BLaER1 treated with 17β-estradiol and CSF1 and Interleukin-3, amounts not matched to agents 10 nM and 100 nM (cell line): Measurements from ENCODE around the gene PARVB.

Experiments
- H3K27ac ChIP-seq, 11 experiments: shearing (Covaris generic); formaldehyde crosslinking; 2 replicates each; pipeline ENCODE4 v1.8.1; 2022
- H3K27me3 ChIP-seq, 11 experiments: shearing (Covaris generic); formaldehyde crosslinking; 2 replicates each; pipeline ENCODE4 v1.8.1; 2022
- H3K36me3 ChIP-seq, 11 experiments: shearing (Covaris generic); formaldehyde crosslinking; 2 replicates each; pipeline ENCODE4 v1.8.1; 2022
- H3K4me1 ChIP-seq, 10 experiments: shearing (Covaris generic); formaldehyde crosslinking; 2 replicates each; pipeline ENCODE4 v1.8.1; 2022
- H3K4me2 ChIP-seq, 11 experiments: shearing (Covaris generic); formaldehyde crosslinking; 2 replicates each; pipeline ENCODE4 v1.8.1; 2022
- H3K4me3 ChIP-seq, 10 experiments: shearing (Covaris generic); formaldehyde crosslinking; 2 replicates each; pipeline ENCODE4 v1.8.1; 2022
- H3K9ac ChIP-seq, 11 experiments: shearing (Covaris generic); formaldehyde crosslinking; 2 replicates each; pipeline ENCODE4 v1.8.1; 2022
- H3K9me3 ChIP-seq, 11 experiments: shearing (Covaris generic); formaldehyde crosslinking; replicated peaks in 1 of 11; 2 replicates each; pipeline ENCODE4 v1.8.1; 2022
- H4K20me1 ChIP-seq, 11 experiments: shearing (Covaris generic); formaldehyde crosslinking; 2 replicates each; pipeline ENCODE4 v1.8.1; 2022
- Cebpa-rat ChIP-seq, 11 experiments: shearing (Covaris generic); IDR thresholded peaks; 2 replicates each; pipeline ENCODE4 v1.8.1; 2022

The PARVB gene

DNA sequence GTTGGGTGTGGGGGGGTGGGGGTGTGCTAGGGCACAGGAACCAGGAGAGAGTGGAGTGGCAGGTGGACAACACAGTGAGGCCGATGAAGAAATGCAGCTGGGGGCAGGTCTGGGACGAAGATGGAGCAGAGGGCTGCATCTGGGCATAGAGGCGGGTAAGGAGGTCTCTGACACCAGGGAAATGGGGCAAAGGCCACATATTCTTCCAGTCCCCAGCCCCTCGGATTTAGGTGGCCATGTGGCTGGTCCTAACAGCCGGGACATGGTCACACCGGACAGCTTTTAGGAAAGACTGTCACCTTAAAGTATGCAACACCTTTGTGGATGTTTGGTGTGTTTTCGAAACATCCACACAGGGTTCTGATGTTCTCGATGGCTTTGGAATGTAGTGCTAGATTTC, 151.6 kb downstream of the PARVB start:
- no peak for TF ChIP-seq Cebpa-rat (IDR thresholded peaks at IDR 0.05)
- H3K9ac ChIP-seq, result no peak overlapping the region
- H3K27ac ChIP-seq, result no peak overlapping the region
- H4K20me1 ChIP-seq, result no peaks in the 10 kb centered on the region
- H3K4me2 ChIP-seq, result peak overlapping the region in 5 of 11 experiments; percentile 92 to 99 (median 94); a peak in 8 of 22 replicates
- H3K4me3 ChIP-seq, result no peak overlapping the region
- no peaks in the 10 kb centered on the region for H3K36me3 ChIP-seq
- H3K4me1 ChIP-seq, result peaks cover 40 to 80% (median 65%) of the 10 kb centered on the region in 10 experiments
- H3K27me3 ChIP-seq, result 0 out of 22 replicates have a peak, but pooled peaks cover 0 to 4% (median 0%) of the 10 kb centered on the region in 11 experiments
- no peaks in the 10 kb centered on the region for H3K9me3 ChIP-seq

DNA sequence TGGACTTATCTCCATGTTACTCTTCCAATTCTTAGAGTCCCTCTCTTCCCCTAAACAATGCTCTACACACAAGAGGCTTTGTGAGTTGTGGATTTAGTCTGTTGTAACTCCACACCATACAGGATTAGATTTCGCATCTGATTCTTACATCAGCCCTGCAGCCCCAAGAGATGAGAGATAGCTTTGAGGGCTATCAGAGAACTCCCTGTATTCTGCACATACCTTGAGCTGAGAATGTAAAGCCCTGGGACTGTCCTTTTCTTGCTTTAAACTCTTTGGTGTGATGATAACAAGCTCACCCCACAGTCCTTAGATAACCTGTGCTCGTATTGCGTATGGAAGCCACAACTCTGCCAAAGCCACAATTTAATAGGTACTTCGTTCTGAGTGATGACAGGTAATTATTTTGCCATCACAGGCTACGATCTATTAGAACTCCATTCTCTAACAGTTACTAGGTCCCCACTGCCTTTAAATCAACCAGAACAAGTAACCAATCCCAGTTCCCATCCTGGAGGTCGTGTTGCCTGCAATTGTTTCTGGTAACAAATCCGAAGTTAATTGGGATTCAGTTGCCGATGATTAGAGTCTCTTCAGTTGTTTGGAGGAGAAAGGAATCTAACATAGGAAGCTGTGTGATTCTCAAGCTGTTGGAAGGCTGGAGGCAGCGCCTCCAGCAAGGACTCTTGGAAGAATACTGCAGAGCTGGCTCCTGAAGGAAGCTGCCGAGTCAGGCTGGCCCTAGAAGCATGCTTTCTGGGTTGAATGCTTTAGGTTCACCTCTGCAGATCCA, 155.3 kb downstream of the PARVB start:
- H3K9me3 ChIP-seq, result no peaks in the 10 kb centered on the region
- TF ChIP-seq Cebpa-rat (IDR thresholded peaks at IDR 0.05), result no peak
- H3K27me3 ChIP-seq, result 0 out of 22 replicates have a peak, but pooled peaks cover 0 to 4% (median 0%) of the 10 kb centered on the region in 11 experiments
- H3K4me3 ChIP-seq, result peak overlapping the region in 1 of 10 experiments; percentile 76; a peak in 2 of 20 replicates
- H3K4me1 ChIP-seq, result peaks cover 46 to 75% (median 58%) of the 10 kb centered on the region in 10 experiments
- peaks cover 0 to 15% (median 8%) of the 10 kb centered on the region in 11 experiments; a peak in 12 of 22 replicates for H3K36me3 ChIP-seq
- peak overlapping the region; percentile 90 to 100 (median 98) for H3K4me2 ChIP-seq
- peak overlapping the region in 6 of 11 experiments; percentile 29 to 95 (median 94); a peak in 9 of 22 replicates for H3K27ac ChIP-seq
- H4K20me1 ChIP-seq, result peaks cover 0 to 18% (median 15%) of the 10 kb centered on the region in 11 experiments; a peak in 14 of 22 replicates
- H3K9ac ChIP-seq, result peak overlapping the region in 6 of 11 experiments; percentile 3 to 93 (median 60); a peak in 4 of 22 replicates

DNA sequence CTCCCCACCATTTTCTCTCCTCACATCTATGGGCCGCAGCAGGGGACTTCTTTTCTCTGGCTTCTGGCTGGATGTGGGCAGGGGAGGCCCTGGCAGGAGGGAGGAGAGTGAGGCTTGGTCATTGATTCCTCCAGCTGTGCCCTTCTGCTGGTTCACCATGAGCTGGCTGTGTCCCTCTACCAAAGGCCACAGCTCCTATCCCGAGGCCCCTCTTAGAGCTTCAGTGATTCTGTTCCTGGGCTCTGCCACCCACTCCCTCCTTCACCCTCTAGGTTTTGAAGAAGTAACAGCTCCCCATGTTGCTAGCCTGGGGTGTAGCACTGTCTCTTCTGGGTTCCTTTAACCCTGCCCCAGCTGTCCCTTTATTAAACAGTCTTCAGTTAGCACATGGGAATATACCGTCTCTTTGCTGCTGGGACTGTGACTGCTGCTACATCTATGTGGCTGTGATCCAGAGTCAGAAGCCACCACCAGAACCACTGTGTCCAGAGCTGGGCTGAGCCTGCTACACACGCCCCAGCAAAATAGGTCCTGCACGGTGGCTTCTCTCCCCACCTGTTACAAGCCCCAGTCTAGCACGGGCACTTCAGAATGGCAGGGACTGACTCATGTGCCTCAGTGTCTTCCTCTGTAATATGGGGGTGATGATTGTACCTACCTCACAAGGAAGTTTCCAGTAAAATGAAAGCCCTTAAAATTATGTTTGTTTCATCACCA, 156.0 kb downstream of the PARVB start:
- no peak for TF ChIP-seq Cebpa-rat (IDR thresholded peaks at IDR 0.05)
- H3K27ac ChIP-seq, result peak overlapping the region in 10 of 11 experiments; percentile 87 to 95 (median 93); a peak in 15 of 22 replicates
- H3K4me2 ChIP-seq, result peak overlapping the region; percentile 90 to 100 (median 98)
- H4K20me1 ChIP-seq, result peaks cover 0 to 25% (median 22%) of the 10 kb centered on the region in 11 experiments; a peak in 16 of 22 replicates
- peaks cover 46 to 69% (median 54%) of the 10 kb centered on the region in 10 experiments for H3K4me1 ChIP-seq
- peak overlapping the region in 5 of 10 experiments; percentile 60 to 89 (median 76); a peak in 6 of 20 replicates for H3K4me3 ChIP-seq
- H3K9ac ChIP-seq, result peak overlapping the region in 10 of 11 experiments; percentile 35 to 93 (median 87); a peak in 14 of 22 replicates
- H3K27me3 ChIP-seq, result 0 out of 22 replicates have a peak, but pooled peaks cover 0 to 4% (median 0%) of the 10 kb centered on the region in 11 experiments
- H3K9me3 ChIP-seq, result no peaks in the 10 kb centered on the region
- H3K36me3 ChIP-seq, result peaks cover 0 to 22% (median 15%) of the 10 kb centered on the region in 11 experiments; a peak in 17 of 22 replicates

DNA sequence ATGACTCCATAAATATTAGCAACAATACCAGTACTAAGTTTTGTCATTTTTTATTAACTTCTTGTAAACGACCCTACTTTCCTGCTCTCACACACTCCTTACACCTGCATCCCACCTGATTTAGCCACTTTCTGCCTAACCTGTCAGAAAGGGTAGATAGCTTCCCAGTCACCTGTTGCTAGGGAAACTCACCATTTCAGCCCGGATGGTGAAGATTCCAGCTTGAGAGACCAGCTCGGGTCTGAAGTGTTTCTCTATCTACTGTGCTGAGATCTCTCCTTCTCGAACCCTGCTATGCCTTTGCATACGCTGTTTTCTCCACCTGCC, 156.6 kb downstream of the PARVB start, which contains the start of gene PARVG:
PARVG (plus strand) TSS at position 220 of the 327 bp plus-strand sequence. CDS start 2,405 bp downstream, outside the sequence.
- Histone ChIP-seq H3K4me1 (peaks cover 41 to 66% (median 52%) of the 10 kb centered on the region in 10 experiments), H3K4me2 (peak within 1 kb of the TSS; percentile 90 to 100 (median 98)), H3K4me3 (peak within 1 kb of the TSS; percentile 55 to 89 (median 72))

DNA sequence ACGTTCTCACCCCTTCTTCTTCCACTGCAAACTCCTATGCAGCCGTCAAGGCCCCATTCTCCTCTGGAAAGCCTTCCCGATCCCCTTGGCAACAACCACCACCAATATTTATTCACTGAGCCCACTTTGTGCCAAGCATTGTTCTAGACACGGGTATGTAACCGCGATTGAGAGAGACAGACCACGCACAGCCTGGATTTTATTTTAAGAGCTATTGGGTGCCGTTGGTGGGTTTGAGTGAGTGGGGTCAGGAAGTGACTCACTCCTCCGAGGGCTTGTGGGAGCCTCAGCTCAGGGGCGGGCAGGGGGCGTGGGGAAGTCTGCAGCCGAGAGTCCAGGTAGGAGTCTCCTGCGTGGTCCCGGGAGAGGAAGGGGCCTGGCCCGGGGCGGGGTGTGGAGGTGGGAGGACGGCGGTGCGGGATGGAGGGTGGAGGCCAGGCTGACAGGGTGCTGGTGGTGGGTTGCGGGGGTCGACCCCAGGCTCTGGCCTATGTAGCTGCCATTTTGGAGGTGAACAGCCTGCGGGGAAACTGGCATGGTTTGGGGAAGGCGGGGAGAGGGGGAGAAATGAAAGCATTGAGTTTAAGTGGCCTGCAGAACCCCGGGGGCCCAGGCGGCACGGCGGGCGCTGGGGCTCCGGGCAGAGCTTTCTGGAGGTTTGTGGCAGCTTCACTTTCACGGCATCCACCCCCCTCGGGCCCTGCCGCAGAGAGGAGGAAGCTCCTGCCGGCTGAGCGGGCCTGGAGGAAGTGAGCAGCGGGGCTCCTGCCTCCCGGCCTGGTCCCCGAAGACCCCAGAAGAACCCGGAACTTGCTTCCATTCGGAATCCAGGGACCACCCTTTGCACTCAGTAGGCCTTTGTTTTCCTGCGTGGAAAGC, 157.2 kb downstream of the PARVB start:
- peaks cover 2 to 36% (median 34%) of the 10 kb centered on the region in 11 experiments; a peak in 20 of 22 replicates for H4K20me1 ChIP-seq
- peak overlapping the region; percentile 87 to 95 (median 93) for H3K27ac ChIP-seq
- H3K36me3 ChIP-seq, result peaks cover 0 to 33% (median 27%) of the 10 kb centered on the region in 11 experiments; a peak in 18 of 22 replicates
- peak overlapping the region; percentile 90 to 100 (median 98) for H3K4me2 ChIP-seq
- no peak for TF ChIP-seq Cebpa-rat (IDR thresholded peaks at IDR 0.05)
- H3K27me3 ChIP-seq, result peaks cover 0 to 4% (median 0%) of the 10 kb centered on the region in 11 experiments; a peak in 1 of 22 replicates
- H3K9me3 ChIP-seq, result no peaks in the 10 kb centered on the region
- peaks cover 41 to 63% (median 56%) of the 10 kb centered on the region in 10 experiments for H3K4me1 ChIP-seq
- peak overlapping the region; percentile 85 to 93 (median 87) for H3K9ac ChIP-seq
- H3K4me3 ChIP-seq, result peak overlapping the region; percentile 55 to 89 (median 72)

More for the DNA sequence above, 156.6 kb downstream of the PARVB start, which contains the start of gene PARVG:
- peak within 1 kb of the TSS; percentile 87 to 95 (median 93) for H3K27ac ChIP-seq
- peaks cover 0 to 27% (median 20%) of the 10 kb centered on the region in 11 experiments; a peak in 17 of 22 replicates for H3K36me3 ChIP-seq
- H3K9me3 ChIP-seq, result no peaks in the 10 kb centered on the region
- no peak for TF ChIP-seq Cebpa-rat (IDR thresholded peaks at IDR 0.05)
- peaks cover 0 to 30% (median 27%) of the 10 kb centered on the region in 11 experiments; a peak in 19 of 22 replicates for H4K20me1 ChIP-seq
- peaks cover 0 to 4% (median 0%) of the 10 kb centered on the region in 11 experiments; a peak in 1 of 22 replicates for H3K27me3 ChIP-seq
- H3K9ac ChIP-seq, result peak within 1 kb of the TSS; percentile 85 to 93 (median 87)

DNA sequence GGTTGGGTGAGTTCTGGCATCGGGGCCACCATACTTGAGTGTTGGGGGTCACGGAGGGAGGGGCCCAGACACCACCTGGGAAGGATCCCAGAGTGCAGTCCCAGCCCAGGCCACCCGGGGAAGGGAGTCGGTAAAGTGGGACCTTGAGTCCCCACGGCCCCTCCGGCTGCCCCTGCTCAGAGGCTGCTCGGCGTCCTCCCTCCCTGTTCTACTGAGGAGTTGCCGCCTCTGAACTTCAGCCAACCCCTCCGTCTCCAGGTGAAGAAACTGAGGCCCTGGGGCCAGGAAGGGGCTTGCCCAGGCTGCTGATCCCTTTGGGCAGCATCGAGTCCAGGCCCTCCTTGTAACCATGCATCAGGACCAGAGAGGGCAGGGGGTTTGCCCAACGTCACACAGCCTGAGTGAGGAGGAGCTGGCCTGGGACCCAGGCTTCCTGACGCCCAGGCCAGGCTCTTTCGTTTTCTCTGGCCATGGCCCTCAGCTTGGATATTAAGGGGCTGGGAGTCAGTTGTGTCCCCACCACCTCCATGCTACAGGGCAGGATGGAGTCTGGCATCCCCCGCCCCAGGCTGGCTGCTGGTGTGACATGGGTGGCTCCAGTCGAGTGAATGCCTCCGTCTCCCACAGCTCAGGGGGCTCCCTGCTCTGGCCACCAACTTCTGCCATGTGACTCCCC, 157.9 kb downstream of the PARVB start:
- Histone ChIP-seq H3K27me3 (peaks cover 0 to 4% (median 0%) of the 10 kb centered on the region in 11 experiments; a peak in 1 of 22 replicates), H3K4me3 (peak overlapping the region; percentile 55 to 89 (median 72)), H3K9me3 (no peaks in the 10 kb centered on the region), H3K9ac (peak overlapping the region; percentile 85 to 93 (median 87)), H3K27ac (peak overlapping the region; percentile 87 to 95 (median 93)), H3K4me1 (peaks cover 46 to 70% (median 63%) of the 10 kb centered on the region in 10 experiments), H4K20me1 (peaks cover 10 to 44% (median 41%) of the 10 kb centered on the region in 11 experiments; a peak in 20 of 22 replicates), H3K36me3 (peaks cover 0 to 41% (median 28%) of the 10 kb centered on the region in 11 experiments; a peak in 18 of 22 replicates), H3K4me2 (peak overlapping the region; percentile 90 to 100 (median 98))
- no peak for TF ChIP-seq Cebpa-rat (IDR thresholded peaks at IDR 0.05)
